Activated CD4-positive, alpha-beta T cell treated with anti-CD3 and anti-CD28 coated beads for 48 hours (primary cell): ENCODE results near the gene PKNOX2.

Experiments used
- DNase-seq: peaks from one replicate; pipeline ENCODE4 v3.0.0-alpha.2; 2020

Gene PKNOX2

GRCh38 chr11:125370561-125371389 lies 206.2 kb downstream of the PKNOX2 start:
- no peak for DNase-seq

- DNase-seq, result no peak
Measured at GRCh38 chr11:125371431-125371935, 206.9 kb downstream of the PKNOX2 start.

GRCh38 chr11:125372088-125372487 lies 207.5 kb downstream of the PKNOX2 start:
- no peak for DNase-seq

- no peak for DNase-seq
Measured at GRCh38 chr11:125372911-125373310, 208.4 kb downstream of the PKNOX2 start.

GRCh38 chr11:125373426-125374391 lies 209.2 kb downstream of the PKNOX2 start:
- no peak for DNase-seq

- DNase-seq, result no peak
Measured at GRCh38 chr11:125374398-125374797, 209.8 kb downstream of the PKNOX2 start.

- no peak for DNase-seq
Measured at GRCh38 chr11:125375146-125375545, 210.6 kb downstream of the PKNOX2 start.

GRCh38 chr11:125376117-125376516 lies 211.6 kb downstream of the PKNOX2 start:
- DNase-seq, result no peak

- no peak for DNase-seq
Measured at GRCh38 chr11:125376856-125377255, 212.3 kb downstream of the PKNOX2 start.

GRCh38 chr11:125378083-125378482 lies 213.5 kb downstream of the PKNOX2 start:
- no peak for DNase-seq

GRCh38 chr11:125378571-125378970 lies 214.0 kb downstream of the PKNOX2 start:
- DNase-seq, result no peak

GRCh38 chr11:125379565-125379964 lies 215.0 kb downstream of the PKNOX2 start:
- no peak for DNase-seq

GRCh38 chr11:125379981-125380380 lies 215.4 kb downstream of the PKNOX2 start:
- no peak for DNase-seq

- DNase-seq, result no peak
Measured at GRCh38 chr11:125380756-125381445, 216.3 kb downstream of the PKNOX2 start.

GRCh38 chr11:125381499-125382044 lies 217.0 kb downstream of the PKNOX2 start:
- no peak for DNase-seq

- no peak for DNase-seq
Measured at GRCh38 chr11:125382314-125382791, 217.8 kb downstream of the PKNOX2 start.

GRCh38 chr11:125382822-125383221 lies 218.3 kb downstream of the PKNOX2 start:
- no peak for DNase-seq

GRCh38 chr11:125384825-125385224 lies 220.3 kb downstream of the PKNOX2 start:
- DNase-seq, result no peak

GRCh38 chr11:125387901-125388300 lies 223.3 kb downstream of the PKNOX2 start:
- no peak for DNase-seq

GRCh38 chr11:125388611-125389010 lies 224.1 kb downstream of the PKNOX2 start:
- DNase-seq, result no peak

GRCh38 chr11:125389339-125390166 lies 225.0 kb downstream of the PKNOX2 start:
- DNase-seq, result no peak
